Heart left ventricle (tissue), 13 donors: ENCODE measurements around the gene RNH1.

Source experiments
- POLR2A ChIP-seq, 2 donors: fragments of 450-650 bp; IDR thresholded peaks; one replicate each; pipeline ENCODE4 v1.6.1; 2017; ENCODE audit warnings: antibody characterized with exemption in 2 of 2, mild to moderate bottlenecking in 2 of 2, moderate library complexity in 2 of 2
- TF ChIP-seq, protein P1 (sequence below), 12 donors: fragments of 200-600 bp; sonication (generic) in 4 of 12; IDR thresholded peaks; one replicate each; pipeline versions ENCODE4 v1.5.0 to v1.8.0; 2018 to 2022; ENCODE audit warnings: antibody characterized with exemption in 12 of 12, mild to moderate bottlenecking in 5 of 12
- donor health status: ischemic (EF 13 %, LVEDD 7.1; RV severe dilation, severe dysfunction).
- donor health status: DM: no; HTN: yes; CAD: no.
- donor health status: DM: no; HTN: no; CAD: no.
- donor health status: ischemic (EF 25% LVEDD 6.9; RV normal size, moderate dysfunction).
- donor health status: ischemic (EF 25% LVEDD 5.7; RV mildly dilated, moderate dysfunction).
- donor health status: ischemic (EF 35%, LVEDD 5.7; RV mildly dilated, moderate dysfunction).
- donor health status: nonischemic (EF 11% LVEDD 7.7; RV severe dilation, severe dysfunction).
- donor health status: DM: yes; HTN: yes; CAD: no.
- donor health status: PGD.
- donor health status: ischemic (EF 29% LVEDD 5.4; RV normal size, mild dysfunction).
- donor health status: nonischemic (EF 23%, LVEDD 6.1; RV moderate dilation, normal function).

DNA sequence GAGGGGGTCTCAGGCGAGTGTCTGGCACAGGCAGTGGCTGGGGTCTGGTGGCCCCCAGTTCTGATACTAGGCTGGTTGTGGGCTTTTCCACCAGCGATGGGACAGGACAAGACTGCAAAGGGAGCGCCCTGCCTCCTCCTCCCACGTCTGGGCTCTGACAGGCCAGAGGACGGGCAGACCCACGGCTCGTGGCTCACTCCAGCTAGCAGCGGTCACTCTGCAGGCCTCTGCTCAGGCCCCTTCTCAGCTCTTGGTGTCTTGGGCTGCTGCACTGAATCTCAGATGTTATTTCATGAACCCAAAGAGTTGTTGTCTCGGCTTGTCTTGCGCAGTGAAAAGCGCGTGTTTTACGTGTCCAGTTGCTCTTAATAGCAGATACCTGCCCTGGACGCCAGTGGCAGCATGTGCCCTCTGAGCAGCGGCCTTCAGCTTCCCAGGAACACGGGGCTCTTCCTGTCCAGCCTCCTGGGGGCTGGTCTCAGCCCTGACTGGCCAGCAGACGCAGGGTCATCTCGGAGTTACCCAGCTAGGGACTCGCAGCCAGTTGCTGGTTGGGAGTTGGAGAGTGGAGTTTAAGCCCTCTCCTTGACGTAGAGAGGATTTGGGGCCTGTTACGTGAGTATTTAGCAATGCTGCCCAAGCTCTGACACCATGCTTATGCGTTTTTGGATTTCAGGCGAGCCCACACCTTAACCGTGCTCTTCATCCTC is 47.4 kb downstream of the RNH1 start:
- TF ChIP-seq, protein P1, sequence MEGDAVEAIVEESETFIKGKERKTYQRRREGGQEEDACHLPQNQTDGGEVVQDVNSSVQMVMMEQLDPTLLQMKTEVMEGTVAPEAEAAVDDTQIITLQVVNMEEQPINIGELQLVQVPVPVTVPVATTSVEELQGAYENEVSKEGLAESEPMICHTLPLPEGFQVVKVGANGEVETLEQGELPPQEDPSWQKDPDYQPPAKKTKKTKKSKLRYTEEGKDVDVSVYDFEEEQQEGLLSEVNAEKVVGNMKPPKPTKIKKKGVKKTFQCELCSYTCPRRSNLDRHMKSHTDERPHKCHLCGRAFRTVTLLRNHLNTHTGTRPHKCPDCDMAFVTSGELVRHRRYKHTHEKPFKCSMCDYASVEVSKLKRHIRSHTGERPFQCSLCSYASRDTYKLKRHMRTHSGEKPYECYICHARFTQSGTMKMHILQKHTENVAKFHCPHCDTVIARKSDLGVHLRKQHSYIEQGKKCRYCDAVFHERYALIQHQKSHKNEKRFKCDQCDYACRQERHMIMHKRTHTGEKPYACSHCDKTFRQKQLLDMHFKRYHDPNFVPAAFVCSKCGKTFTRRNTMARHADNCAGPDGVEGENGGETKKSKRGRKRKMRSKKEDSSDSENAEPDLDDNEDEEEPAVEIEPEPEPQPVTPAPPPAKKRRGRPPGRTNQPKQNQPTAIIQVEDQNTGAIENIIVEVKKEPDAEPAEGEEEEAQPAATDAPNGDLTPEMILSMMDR (IDR thresholded peaks at IDR 0.05) = no peak
- no peak for TF ChIP-seq POLR2A (IDR thresholded peaks at IDR 0.05)
